Common myeloid progenitor, CD34-positive (primary cell): ENCODE data around the gene BDKRB2.

Source experiments
- CTCF ChIA-PET: fragments of 350-600 bp; sonication (Branson Sonifier 250); formaldehyde crosslinking; loops from one replicate; lab custom pipeline; 2021; ENCODE audit warnings: antibody characterized with exemption; lab: Charles Lee
- POLR2A ChIA-PET: fragments of 350-600 bp; sonication (Branson Sonifier 250); formaldehyde crosslinking; loops from one replicate; lab custom pipeline; 2021; ENCODE audit warnings: antibody characterized with exemption; lab: Charles Lee
- DNase-seq, 3 donors: peaks; one replicate each; pipeline versions ENCODE4 v3.0.0 to v3.0.0-alpha.2; 2013
- H3K27ac ChIP-seq, 2 experiments: 1 replicate in 1 of 2; 2 replicates in 1 of 2; pipeline ENCODE4 v1.7.0; 2013; ENCODE audit warnings: inconsistent platforms in 2 of 2, low read length in 2 of 2, mild to moderate bottlenecking in 2 of 2, low read depth in 1 of 2, moderate library complexity in 1 of 2; ENCODE audit not compliant: severe bottlenecking in 2 of 2, insufficient read depth in 1 of 2, poor library complexity in 1 of 2
- H3K27me3 ChIP-seq, 5 experiments: replicated peaks in 2 of 5; 1 replicate in 3 of 5; 2 replicates in 2 of 5; pipeline versions ENCODE4 v1.6.1 to v1.7.0; 2013; ENCODE audit warnings: low read length in 4 of 5, mild to moderate bottlenecking in 2 of 5, moderate library complexity in 2 of 5, inconsistent platforms in 1 of 5; ENCODE audit not compliant: insufficient read depth in 5 of 5, control insufficient read depth in 4 of 5
- H3K36me3 ChIP-seq, 4 experiments: 1 replicate in 2 of 4; 2 replicates in 2 of 4; pipeline versions ENCODE4 v1.6.1 to v1.7.0; 2013; ENCODE audit warnings: low read length in 3 of 4, control low read depth in 1 of 4, mild to moderate bottlenecking in 1 of 4; ENCODE audit not compliant: control insufficient read depth in 4 of 4, insufficient read depth in 4 of 4
- H3K4me1 ChIP-seq, 4 experiments: 1 replicate in 3 of 4; 2 replicates in 1 of 4; pipeline versions ENCODE4 v1.6.1 to v1.7.1; 2013; ENCODE audit warnings: low read length in 3 of 4, mild to moderate bottlenecking in 3 of 4, control low read depth in 1 of 4, inconsistent platforms in 1 of 4, moderate library complexity in 1 of 4; ENCODE audit not compliant: control insufficient read depth in 4 of 4, insufficient read depth in 4 of 4; ENCODE audit errors: control extremely low read depth in 1 of 4
- H3K4me3 ChIP-seq, 7 experiments: 1 replicate in 4 of 7; 2 replicates in 3 of 7; pipeline versions ENCODE4 v1.5.1 to v1.7.0; 2013; ENCODE audit warnings: mild to moderate bottlenecking in 7 of 7, low read length in 6 of 7, moderate library complexity in 6 of 7, inconsistent platforms in 2 of 7, low read depth in 2 of 7, control low read depth in 1 of 7; ENCODE audit not compliant: insufficient read depth in 4 of 7, control insufficient read depth in 1 of 7; ENCODE audit errors: extremely low read depth in 1 of 7
- H3K9me3 ChIP-seq, 5 experiments: 1 replicate in 4 of 5; 2 replicates in 1 of 5; pipeline versions ENCODE4 v1.6.1 to v1.7.1; 2013; ENCODE audit warnings: low read length in 4 of 5, mild to moderate bottlenecking in 2 of 5, inconsistent platforms in 1 of 5, low read depth in 1 of 5, moderate library complexity in 1 of 5; ENCODE audit not compliant: control insufficient read depth in 4 of 5, insufficient read depth in 2 of 5; ENCODE audit errors: control extremely low read depth in 1 of 5
- whole genome bisulfite sequencing: methylation state at CpG from one replicate; pipeline ENCODE4 v1.1.5; 2013; ENCODE audit not compliant: insufficient coverage; 5-methylcytosine and 5-hydroxymethylcytosine counted together

The BDKRB2 gene

DNA sequence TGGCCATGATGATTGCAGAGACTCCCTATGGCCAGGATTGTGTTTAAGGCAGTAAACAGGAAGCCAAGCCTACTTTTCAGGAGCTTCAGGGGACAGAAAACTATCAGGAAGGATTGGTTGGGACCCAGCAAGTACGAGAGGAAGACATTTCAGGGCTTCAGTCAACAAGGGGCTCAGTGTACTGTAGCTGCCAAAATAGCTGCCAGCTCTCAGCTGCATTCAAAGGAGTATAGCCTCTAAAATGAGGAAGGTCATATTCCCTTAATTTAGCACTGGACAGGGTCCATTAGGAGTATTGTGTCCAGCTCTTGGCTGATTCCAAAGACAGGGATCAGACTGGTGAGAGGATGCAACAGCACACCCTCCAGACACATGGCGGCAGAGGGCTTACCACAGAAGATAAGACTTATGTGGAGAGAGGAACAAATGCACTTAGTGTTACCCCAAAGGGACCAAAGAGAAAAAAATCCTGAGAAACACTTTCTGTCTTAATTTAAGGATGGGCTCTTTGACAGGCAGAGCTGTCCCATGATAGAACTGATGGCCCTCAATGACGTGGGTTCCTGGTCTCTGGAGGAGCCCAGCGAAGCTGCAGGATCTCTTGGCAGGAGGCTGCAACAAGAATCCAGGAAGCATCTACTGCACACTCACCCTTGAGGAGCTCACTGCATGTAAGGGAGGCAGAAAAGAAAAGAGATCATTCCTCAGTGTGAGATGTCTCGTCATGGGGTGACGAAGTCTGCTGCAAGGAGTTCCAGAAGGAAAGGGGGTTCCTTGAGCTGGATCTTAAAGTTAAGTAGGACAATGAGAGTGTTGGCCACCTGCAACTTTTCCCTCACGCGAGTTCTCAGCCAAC lies 66.2 kb downstream of the BDKRB2 start:
- Histone ChIP-seq H3K4me1 (no peaks in the 10 kb centered on the region), H3K4me3 (no peak overlapping the region), H3K27ac (no peak overlapping the region), H3K36me3 (no peaks in the 10 kb centered on the region), H3K27me3 (peaks cover 0 to 3% (median 0%) of the 10 kb centered on the region in 5 experiments), H3K9me3 (no peaks in the 10 kb centered on the region)
- WGBS: 88% methylated on average over 7 of the region's 8 CpGs
- ChIA-PET CTCF (interaction anchor here (7.7 kb wide), 1 partner anchor 169 kb away, joined by 45 read pairs; no protein-coding TSS in a partner anchor), POLR2A (no interaction called here)
- no peak for DNase-seq

DNA sequence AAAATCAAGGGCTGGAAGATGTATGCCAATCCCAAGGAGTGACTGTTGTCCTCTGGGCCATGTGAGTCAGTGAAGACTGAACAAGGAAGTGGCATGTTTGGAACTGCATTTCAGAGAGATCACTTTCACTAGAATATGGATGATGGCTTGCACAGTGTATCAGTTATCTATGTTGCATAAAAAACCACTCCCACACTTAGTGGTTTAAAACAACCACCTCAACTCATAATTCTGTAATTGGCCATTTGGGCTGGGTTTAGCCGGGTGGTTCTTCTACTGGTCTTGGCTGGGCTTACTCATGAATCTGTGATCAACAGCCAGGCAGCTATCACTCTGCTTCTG lies 66.8 kb downstream of the BDKRB2 start:
- WGBS: 100% methylated on average over 1 of the region's 1 CpG
- no peaks in the 10 kb centered on the region for H3K36me3 ChIP-seq
- no peak overlapping the region for H3K4me3 ChIP-seq
- DNase-seq: no peak
- H3K27ac ChIP-seq: no peak overlapping the region
- H3K4me1 ChIP-seq: no peaks in the 10 kb centered on the region
- H3K9me3 ChIP-seq: no peaks in the 10 kb centered on the region
- peaks cover 0 to 3% (median 0%) of the 10 kb centered on the region in 5 experiments for H3K27me3 ChIP-seq
- POLR2A ChIA-PET: no interaction called here
- CTCF ChIA-PET: interaction anchor here (7.7 kb wide), 1 partner anchor 169 kb away, joined by 45 read pairs; no protein-coding TSS in a partner anchor

DNA sequence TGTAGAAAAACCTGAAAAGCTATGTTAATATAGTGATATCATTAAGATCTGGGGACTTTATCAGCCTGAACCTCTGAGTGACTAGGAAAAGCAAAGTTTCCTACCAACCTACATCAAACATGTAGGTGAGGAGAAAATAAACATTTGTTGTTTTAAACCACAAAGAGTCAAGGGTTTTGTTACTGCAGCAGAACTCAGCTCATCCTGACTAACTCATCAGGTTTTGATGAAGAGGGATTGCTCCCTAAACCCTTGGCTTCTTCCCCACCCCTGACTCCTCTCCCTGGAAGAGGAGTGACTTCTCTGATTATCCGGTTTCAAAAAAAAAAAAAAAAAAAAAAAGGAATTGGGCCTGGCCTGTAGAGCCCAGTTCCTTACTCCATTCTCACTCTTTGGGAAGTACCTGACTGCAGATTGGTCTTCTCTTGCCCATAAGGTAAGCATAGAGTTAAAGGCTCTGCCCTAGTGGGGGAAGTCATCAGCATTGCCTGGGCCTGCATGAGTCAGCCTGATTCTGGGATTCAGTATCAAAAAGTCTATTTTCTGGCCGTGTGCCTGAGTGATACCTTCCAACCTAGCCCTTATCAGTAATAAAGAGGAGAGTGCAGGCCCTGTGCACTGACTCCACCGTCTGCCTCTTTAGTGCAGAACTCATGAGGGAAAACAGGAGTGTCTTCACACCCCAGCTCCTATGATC lies 68.3 kb downstream of the BDKRB2 start:
- Histone ChIP-seq H3K27ac (no peak overlapping the region), H3K27me3 (peaks cover 0 to 3% (median 0%) of the 10 kb centered on the region in 5 experiments), H3K36me3 (no peaks in the 10 kb centered on the region), H3K4me1 (no peaks in the 10 kb centered on the region), H3K4me3 (no peak overlapping the region), H3K9me3 (peaks cover 0 to 5% (median 3%) of the 10 kb centered on the region in 5 experiments)
- POLR2A ChIA-PET: no interaction called here
- CTCF ChIA-PET: interaction anchor here (2.2 to 7.7 kb wide), 3 partner anchors 13 to 171 kb away, joined by 6 to 45 read pairs (median 12); no protein-coding TSS in a partner anchor
- WGBS: 83% methylated on average over 1 of the region's 3 CpGs
- DNase-seq: no peak

DNA sequence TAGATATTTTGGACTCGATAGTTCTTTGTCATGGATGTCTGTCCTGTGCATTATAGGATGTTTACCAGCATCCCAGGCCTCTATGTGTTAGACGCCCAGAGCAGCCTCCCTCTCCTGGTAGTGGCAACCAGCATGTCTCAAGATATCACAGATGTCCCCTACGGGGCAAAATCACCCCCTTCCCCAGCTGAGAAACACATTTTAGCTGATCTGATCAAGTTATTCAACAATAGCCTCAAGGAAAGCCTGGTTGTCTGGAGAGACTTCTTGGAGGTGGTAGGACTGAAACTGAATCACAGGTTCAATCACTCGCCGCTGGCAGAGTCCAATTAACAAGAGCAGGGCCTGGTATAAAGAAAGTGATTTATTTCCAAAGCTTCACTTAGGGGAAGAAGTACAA lies 69.0 kb downstream of the BDKRB2 start:
- CTCF ChIA-PET: interaction anchor here (1.4 to 7.7 kb wide), 6 partner anchors 8 to 175 kb away, joined by 4 to 45 read pairs (median 6); no protein-coding TSS in a partner anchor
- Histone ChIP-seq H3K4me3 (no peak overlapping the region), H3K27me3 (peaks cover 0 to 3% (median 0%) of the 10 kb centered on the region in 5 experiments), H3K36me3 (peaks cover 0 to 2% (median 0%) of the 10 kb centered on the region in 4 experiments), H3K27ac (no peak overlapping the region), H3K4me1 (no peaks in the 10 kb centered on the region), H3K9me3 (peaks cover 0 to 12% (median 7%) of the 10 kb centered on the region in 5 experiments)
- no peak for DNase-seq
- POLR2A ChIA-PET: no interaction called here
- WGBS: 79% methylated on average over 3 of the region's 5 CpGs

- Histone ChIP-seq H3K9me3 (peaks cover 0 to 12% (median 7%) of the 10 kb centered on the region in 5 experiments), H3K27ac (no peak overlapping the region), H3K4me3 (no peak overlapping the region), H3K27me3 (peaks cover 0 to 3% (median 0%) of the 10 kb centered on the region in 5 experiments), H3K4me1 (no peaks in the 10 kb centered on the region), H3K36me3 (peaks cover 0 to 3% (median 0%) of the 10 kb centered on the region in 4 experiments)
- WGBS: 94% methylated on average over 5 of the region's 5 CpGs
- ChIA-PET POLR2A (no interaction called here), CTCF (interaction anchor here (1.0 to 7.7 kb wide), 9 partner anchors 9 to 183 kb away, joined by 3 to 45 read pairs (median 5); no protein-coding TSS in a partner anchor)
- no peak for DNase-seq
These were observed 69.5 kb downstream of the BDKRB2 start for GRCh38 chr14:96274122-96274521.

- peaks cover 0 to 3% (median 0%) of the 10 kb centered on the region in 5 experiments for H3K27me3 ChIP-seq
- peaks cover 0 to 3% (median 0%) of the 10 kb centered on the region in 4 experiments for H3K36me3 ChIP-seq
- H3K4me3 ChIP-seq: no peak overlapping the region
- H3K9me3 ChIP-seq: peaks cover 0 to 12% (median 7%) of the 10 kb centered on the region in 5 experiments
- 94% methylated on average over 6 of the region's 6 CpGs for WGBS
- DNase-seq: no peak
- CTCF ChIA-PET: interaction anchor here (1.0 to 7.7 kb wide), 9 partner anchors 9 to 183 kb away, joined by 3 to 45 read pairs (median 5); no protein-coding TSS in a partner anchor
- POLR2A ChIA-PET: no interaction called here
- no peak overlapping the region for H3K27ac ChIP-seq
- no peaks in the 10 kb centered on the region for H3K4me1 ChIP-seq
These were observed 69.9 kb downstream of the BDKRB2 start for GRCh38 chr14:96274543-96274942.
